Neural cell (in vitro differentiated cells): Measurements from ENCODE around the gene SNX24. TPM values are rescaled to one million over a fixed set of nuclear protein-coding genes. Genes with fewer than 3 reads are reported as not detected.

ENCODE experiments used
- H2AFZ ChIP-seq: fragments of 200-600, 300-800 bp; sonication (generic), shearing (Covaris generic); 2 replicates; pipeline ENCODE4 v1.6.0; 2014; ENCODE audit warnings: low read depth, mild to moderate bottlenecking, antibody characterized with exemption, low read length, moderate library complexity
- H3F3A ChIP-seq: fragments of 200-600 bp; shearing (Covaris generic); 2 replicates; pipeline ENCODE4 v1.6.1; 2016; ENCODE audit warnings: mild to moderate bottlenecking, moderate library complexity, mixed read lengths, antibody characterized with exemption, low read length; ENCODE audit not compliant: insufficient read depth, poor library complexity, severe bottlenecking
- H3K27ac ChIP-seq: fragments of 200-600, 300-800 bp; sonication (generic), shearing (Covaris generic); 2 replicates; pipeline ENCODE4 v1.5.1; 2014; ENCODE audit warnings: mild to moderate bottlenecking, low read length, moderate library complexity
- H3K27me3 ChIP-seq: fragments of 300-800, 200-600 bp; sonication (generic), shearing (Covaris generic); 2 replicates; pipeline ENCODE4 v1.6.0; 2014; ENCODE audit warnings: mild to moderate bottlenecking, low read depth, low read length, moderate library complexity; ENCODE audit not compliant: insufficient read depth
- H3K36me3 ChIP-seq: fragments of 300-800, 200-600 bp; sonication (generic), shearing (Covaris generic); 2 replicates; pipeline ENCODE4 v1.5.1; 2014; ENCODE audit warnings: mild to moderate bottlenecking, antibody characterized with exemption, low read length, moderate library complexity; ENCODE audit not compliant: insufficient read depth
- H3K4me2 ChIP-seq: fragments of 300-800, 200-600 bp; sonication (generic), shearing (Covaris generic); 2 replicates; pipeline ENCODE4 v1.6.0; 2014; ENCODE audit warnings: mild to moderate bottlenecking, low read length
- H3K4me3 ChIP-seq: fragments of 300-800, 200-600 bp; sonication (generic), shearing (Covaris generic); 2 replicates; pipeline ENCODE4 v1.5.1; 2014; ENCODE audit warnings: mild to moderate bottlenecking, low read length, moderate library complexity
- H3K79me2 ChIP-seq: fragments of 200-600 bp; shearing (Covaris generic); replicated peaks from 2 replicates; pipeline ENCODE4 v1.6.0; 2014; ENCODE audit warnings: mild to moderate bottlenecking, low read length, moderate library complexity; ENCODE audit not compliant: insufficient read depth
- H3K9ac ChIP-seq: fragments of 300-800, 200-600 bp; sonication (generic), shearing (Covaris generic); 2 replicates; pipeline ENCODE4 v1.6.1; 2016; ENCODE audit warnings: mild to moderate bottlenecking, low read length, mixed read lengths
- H3K9me2 ChIP-seq: fragments of 200-600 bp; shearing (Covaris generic); 2 replicates; pipeline ENCODE4 v1.6.1; 2016; ENCODE audit warnings: mild to moderate bottlenecking, low read length, mixed read lengths; ENCODE audit not compliant: insufficient read depth
- H3K9me3 ChIP-seq: fragments of 200-600, 300-800 bp; sonication (generic), shearing (Covaris generic); 2 replicates; pipeline ENCODE4 v1.6.1; 2016; ENCODE audit warnings: mild to moderate bottlenecking, mixed run types, low read length, moderate library complexity, mixed read lengths
- H4K20me1 ChIP-seq: fragments of 200-600 bp; shearing (Covaris generic); 2 replicates; pipeline ENCODE4 v1.6.1; 2016; ENCODE audit warnings: mild to moderate bottlenecking, mixed run types; ENCODE audit not compliant: insufficient read depth
- EP300 ChIP-seq: fragments of 450-650 bp; conservative IDR thresholded peaks from 2 replicates; pipeline ENCODE4 v1.6.1; 2014; ENCODE audit warnings: antibody characterized with exemption, mild to moderate bottlenecking, moderate library complexity; ENCODE audit not compliant: poor library complexity, severe bottlenecking
- EZH2 ChIP-seq: fragments of 200-600, 300-800 bp; shearing (Covaris generic), sonication (generic); IDR thresholded peaks from 2 replicates; pipeline ENCODE4 v1.6.1; 2014; ENCODE audit warnings: antibody characterized with exemption, low read length, borderline replicate concordance, mild to moderate bottlenecking; ENCODE audit not compliant: insufficient read depth, poor library complexity, severe bottlenecking
- MXI1 ChIP-seq: fragments of 450-650 bp; conservative IDR thresholded peaks from 2 replicates; pipeline ENCODE4 v1.6.1; 2014; ENCODE audit warnings: antibody characterized with exemption, mild to moderate bottlenecking; ENCODE audit not compliant: poor library complexity, severe bottlenecking
- POLR2AphosphoS5 ChIP-seq: IDR thresholded peaks from 2 replicates; pipeline ENCODE4 v1.6.1; 2012
- RAD21 ChIP-seq: fragments of 450-650 bp; conservative IDR thresholded peaks from 2 replicates; pipeline ENCODE4 v1.6.1; 2014; ENCODE audit warnings: antibody characterized with exemption, mild to moderate bottlenecking, moderate library complexity
- SMC3 ChIP-seq: fragments of 450-650 bp; conservative IDR thresholded peaks from 2 replicates; pipeline ENCODE4 v1.6.1; 2014; ENCODE audit warnings: antibody characterized with exemption, mild to moderate bottlenecking, moderate library complexity; ENCODE audit not compliant: poor library complexity
- TAF1 ChIP-seq: IDR thresholded peaks from 2 replicates; pipeline ENCODE4 v1.6.1; 2012; ENCODE audit warnings: low read depth
- polyA plus RNA-seq: library from polyadenylated mRNA; depleted of rRNA; stranded (reverse); fragments of >200 nt; gene quantifications from 2 replicates; pipeline ENCODE4 v1.2.3, GENCODE V29; 2014
- TF ChIP-seq, protein P1 (sequence below): fragments of 450-650 bp; IDR thresholded peaks from 2 replicates; pipeline ENCODE4 v1.5.1; 2014; ENCODE audit warnings: antibody characterized with exemption, mild to moderate bottlenecking, moderate library complexity; ENCODE audit not compliant: poor library complexity, severe bottlenecking
- TF ChIP-seq, protein P2 (sequence below): IDR thresholded peaks from 2 replicates; pipeline ENCODE4 v1.6.1; 2012; ENCODE audit warnings: borderline replicate concordance

SNX24 gene
- polyA plus RNA-seq, 1 donor from 2014 or later = 12.8 TPM

- Histone ChIP-seq H3K9me3 (no peaks in the 10 kb centered on the region), H3K4me2 (no peak overlapping the region)
- TF ChIP-seq RAD21 (no peak), TAF1 (no peak), SMC3 (no peak), EP300 (no peak)
- TF ChIP-seq, protein P1, sequence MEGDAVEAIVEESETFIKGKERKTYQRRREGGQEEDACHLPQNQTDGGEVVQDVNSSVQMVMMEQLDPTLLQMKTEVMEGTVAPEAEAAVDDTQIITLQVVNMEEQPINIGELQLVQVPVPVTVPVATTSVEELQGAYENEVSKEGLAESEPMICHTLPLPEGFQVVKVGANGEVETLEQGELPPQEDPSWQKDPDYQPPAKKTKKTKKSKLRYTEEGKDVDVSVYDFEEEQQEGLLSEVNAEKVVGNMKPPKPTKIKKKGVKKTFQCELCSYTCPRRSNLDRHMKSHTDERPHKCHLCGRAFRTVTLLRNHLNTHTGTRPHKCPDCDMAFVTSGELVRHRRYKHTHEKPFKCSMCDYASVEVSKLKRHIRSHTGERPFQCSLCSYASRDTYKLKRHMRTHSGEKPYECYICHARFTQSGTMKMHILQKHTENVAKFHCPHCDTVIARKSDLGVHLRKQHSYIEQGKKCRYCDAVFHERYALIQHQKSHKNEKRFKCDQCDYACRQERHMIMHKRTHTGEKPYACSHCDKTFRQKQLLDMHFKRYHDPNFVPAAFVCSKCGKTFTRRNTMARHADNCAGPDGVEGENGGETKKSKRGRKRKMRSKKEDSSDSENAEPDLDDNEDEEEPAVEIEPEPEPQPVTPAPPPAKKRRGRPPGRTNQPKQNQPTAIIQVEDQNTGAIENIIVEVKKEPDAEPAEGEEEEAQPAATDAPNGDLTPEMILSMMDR = peak; percentile 19
Observed at GRCh38 chr5:122921826-122922225, 76.4 kb downstream of the SNX24 start.

GRCh38 chr5:122924203-122924602 is 78.8 kb downstream of the SNX24 start:
- TF ChIP-seq, protein P1 = no peak
- TF ChIP-seq, protein P2, sequence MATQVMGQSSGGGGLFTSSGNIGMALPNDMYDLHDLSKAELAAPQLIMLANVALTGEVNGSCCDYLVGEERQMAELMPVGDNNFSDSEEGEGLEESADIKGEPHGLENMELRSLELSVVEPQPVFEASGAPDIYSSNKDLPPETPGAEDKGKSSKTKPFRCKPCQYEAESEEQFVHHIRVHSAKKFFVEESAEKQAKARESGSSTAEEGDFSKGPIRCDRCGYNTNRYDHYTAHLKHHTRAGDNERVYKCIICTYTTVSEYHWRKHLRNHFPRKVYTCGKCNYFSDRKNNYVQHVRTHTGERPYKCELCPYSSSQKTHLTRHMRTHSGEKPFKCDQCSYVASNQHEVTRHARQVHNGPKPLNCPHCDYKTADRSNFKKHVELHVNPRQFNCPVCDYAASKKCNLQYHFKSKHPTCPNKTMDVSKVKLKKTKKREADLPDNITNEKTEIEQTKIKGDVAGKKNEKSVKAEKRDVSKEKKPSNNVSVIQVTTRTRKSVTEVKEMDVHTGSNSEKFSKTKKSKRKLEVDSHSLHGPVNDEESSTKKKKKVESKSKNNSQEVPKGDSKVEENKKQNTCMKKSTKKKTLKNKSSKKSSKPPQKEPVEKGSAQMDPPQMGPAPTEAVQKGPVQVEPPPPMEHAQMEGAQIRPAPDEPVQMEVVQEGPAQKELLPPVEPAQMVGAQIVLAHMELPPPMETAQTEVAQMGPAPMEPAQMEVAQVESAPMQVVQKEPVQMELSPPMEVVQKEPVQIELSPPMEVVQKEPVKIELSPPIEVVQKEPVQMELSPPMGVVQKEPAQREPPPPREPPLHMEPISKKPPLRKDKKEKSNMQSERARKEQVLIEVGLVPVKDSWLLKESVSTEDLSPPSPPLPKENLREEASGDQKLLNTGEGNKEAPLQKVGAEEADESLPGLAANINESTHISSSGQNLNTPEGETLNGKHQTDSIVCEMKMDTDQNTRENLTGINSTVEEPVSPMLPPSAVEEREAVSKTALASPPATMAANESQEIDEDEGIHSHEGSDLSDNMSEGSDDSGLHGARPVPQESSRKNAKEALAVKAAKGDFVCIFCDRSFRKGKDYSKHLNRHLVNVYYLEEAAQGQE = no peak
- TF ChIP-seq RAD21 (no peak), EZH2 (no peak), MXI1 (no peak), EP300 (no peak), POLR2AphosphoS5 (no peak), SMC3 (no peak), TAF1 (no peak)
- H3K4me3 ChIP-seq = no peak overlapping the region
- H4K20me1 ChIP-seq = no peaks in the 10 kb centered on the region
- no peaks in the 10 kb centered on the region for H3K9me3 ChIP-seq
- H3K79me2 ChIP-seq = no peaks in the 10 kb centered on the region
- no peaks in the 10 kb centered on the region for H3K27me3 ChIP-seq
- no peaks in the 10 kb centered on the region for H3K36me3 ChIP-seq
- no peak overlapping the region for H3K9ac ChIP-seq
- H3F3A ChIP-seq = no peaks in the 10 kb centered on the region
- no peak overlapping the region for H3K27ac ChIP-seq
- H2AFZ ChIP-seq = no peak overlapping the region
- H3K9me2 ChIP-seq = no peaks in the 10 kb centered on the region
- H3K4me2 ChIP-seq = no peak overlapping the region

More at GRCh38 chr5:122921826-122922225, 76.4 kb downstream of the SNX24 start:
- Histone ChIP-seq H3K9me2 (no peaks in the 10 kb centered on the region), H3K36me3 (no peaks in the 10 kb centered on the region), H4K20me1 (no peaks in the 10 kb centered on the region), H3K27ac (no peak overlapping the region), H2AFZ (no peak overlapping the region), H3F3A (no peaks in the 10 kb centered on the region), H3K4me3 (no peak overlapping the region), H3K27me3 (no peaks in the 10 kb centered on the region), H3K9ac (no peak overlapping the region), H3K79me2 (no peaks in the 10 kb centered on the region)
